ENCODE data around the gene ARHGEF16. TPM values are rescaled to one million over a fixed set of nuclear protein-coding genes. Genes with fewer than 3 reads are reported as not detected.
A peak's percentile ranks its signal among the peaks of the same experiment; 100 is the strongest.

Gene ARHGEF16
- total RNA-seq, 1 experiment from 2014 or later = 10.1 TPM

DNA sequence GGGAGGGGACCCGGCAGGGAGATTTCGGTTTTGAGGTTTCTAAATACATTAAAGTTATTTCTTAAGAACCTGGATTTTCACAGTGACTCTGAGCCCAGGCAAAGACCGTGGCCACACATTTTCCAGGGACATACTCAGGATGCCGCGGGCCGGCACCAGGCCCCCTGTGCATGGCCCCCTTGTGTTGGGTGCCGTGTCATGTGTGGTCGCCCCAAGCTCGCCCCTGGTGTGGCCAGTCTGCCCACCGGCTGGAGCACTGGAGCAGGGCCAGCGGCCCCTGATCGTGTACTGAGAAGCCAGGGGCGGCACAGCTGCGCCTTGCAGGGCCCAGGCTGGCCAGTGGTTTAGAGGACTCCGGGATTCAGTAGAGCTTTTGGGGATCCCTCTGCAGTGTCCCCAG lies 26.6 kb downstream of the ARHGEF16 start:
- ChIA-PET CTCF (interaction anchor here (2.7 kb wide), 1 partner anchor 28 kb away, joined by 27 read pairs; no protein-coding TSS in a partner anchor), POLR2A (no interaction called here)
- no peak for TF ChIP-seq CTCF (IDR thresholded peaks at IDR 0.05)
- H3K4me3 ChIP-seq (ENCODE audit: low read depth in 2 of 2, low read length in 2 of 2) = no peak overlapping the region
- in situ Hi-C loops (cut with HindIII; ENCODE audit: low pct_unique_long_range_greater_than_20kb, low sequenced_read_pairs) (no loop called here), intact Hi-C loops (cut with micrococcal nuclease; ENCODE audit: unreplicated experiment) (no loop called here)
- H3K9me3 ChIP-seq (ENCODE audit: control insufficient read depth, insufficient read depth, low read depth, low read length) = no peaks in the 10 kb centered on the region
- H3K36me3 ChIP-seq (ENCODE audit: control insufficient read depth, insufficient read depth, low read length) = no peaks in the 10 kb centered on the region
- no peaks in the 10 kb centered on the region for H3K27me3 ChIP-seq (ENCODE audit: control insufficient read depth, insufficient read depth, low read length)
- H3K4me1 ChIP-seq (ENCODE audit: control insufficient read depth, insufficient read depth, low read length) = peaks cover 17% of the 10 kb centered on the region
- no TSS peak for BruUV-seq (replicated peaks)
- DNase-seq (ENCODE audit: low read depth, low spot score) (no peak), ATAC-seq (no peak)
- H3K27ac ChIP-seq (ENCODE audit: low read length) = no peak overlapping the region

DNA sequence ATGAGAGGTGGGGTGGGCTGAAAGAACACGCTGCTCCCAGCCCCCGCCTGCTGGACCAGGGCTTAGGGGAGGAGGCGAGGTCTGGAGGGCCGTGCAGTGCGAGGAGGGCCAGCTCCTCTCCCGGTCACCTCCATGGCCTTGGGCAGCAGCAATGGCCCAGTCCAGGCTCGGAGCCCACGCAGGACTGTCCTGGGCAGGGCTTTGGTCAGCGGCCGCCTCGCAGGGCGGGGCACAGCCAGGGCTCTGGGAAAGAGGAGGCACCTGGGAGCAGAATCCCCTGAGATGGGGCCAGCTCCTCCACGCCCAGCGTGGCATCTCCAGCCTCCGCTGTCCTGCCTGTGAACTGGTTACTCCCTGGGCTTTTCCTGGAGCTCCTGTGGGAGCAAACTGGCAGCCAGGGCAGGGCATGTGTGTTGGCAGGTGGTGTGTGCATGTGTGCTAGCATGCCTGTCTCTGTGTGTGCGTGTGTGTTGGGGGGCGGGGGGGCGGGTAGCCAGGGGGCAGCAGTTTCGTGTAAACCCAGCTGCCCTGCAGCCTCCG lies 27.4 kb downstream of the ARHGEF16 start:
- no TSS peak for BruUV-seq (replicated peaks)
- Histone ChIP-seq H3K4me1 (ENCODE audit: control insufficient read depth, insufficient read depth, low read length) (peaks cover 14% of the 10 kb centered on the region), H3K9me3 (ENCODE audit: control insufficient read depth, insufficient read depth, low read depth, low read length) (no peaks in the 10 kb centered on the region), H3K4me3 (ENCODE audit: low read depth in 2 of 2, low read length in 2 of 2) (no peak overlapping the region), H3K27me3 (ENCODE audit: control insufficient read depth, insufficient read depth, low read length) (no peaks in the 10 kb centered on the region), H3K36me3 (ENCODE audit: control insufficient read depth, insufficient read depth, low read length) (no peaks in the 10 kb centered on the region), H3K27ac (ENCODE audit: low read length) (no peak overlapping the region)
- ChIA-PET CTCF (interaction anchor here (0.6 to 2.7 kb wide), 4 partner anchors 10 to 32 kb away, joined by 3 to 27 read pairs (median 4); no protein-coding TSS in a partner anchor), POLR2A (no interaction called here)
- TF ChIP-seq, protein P1, sequence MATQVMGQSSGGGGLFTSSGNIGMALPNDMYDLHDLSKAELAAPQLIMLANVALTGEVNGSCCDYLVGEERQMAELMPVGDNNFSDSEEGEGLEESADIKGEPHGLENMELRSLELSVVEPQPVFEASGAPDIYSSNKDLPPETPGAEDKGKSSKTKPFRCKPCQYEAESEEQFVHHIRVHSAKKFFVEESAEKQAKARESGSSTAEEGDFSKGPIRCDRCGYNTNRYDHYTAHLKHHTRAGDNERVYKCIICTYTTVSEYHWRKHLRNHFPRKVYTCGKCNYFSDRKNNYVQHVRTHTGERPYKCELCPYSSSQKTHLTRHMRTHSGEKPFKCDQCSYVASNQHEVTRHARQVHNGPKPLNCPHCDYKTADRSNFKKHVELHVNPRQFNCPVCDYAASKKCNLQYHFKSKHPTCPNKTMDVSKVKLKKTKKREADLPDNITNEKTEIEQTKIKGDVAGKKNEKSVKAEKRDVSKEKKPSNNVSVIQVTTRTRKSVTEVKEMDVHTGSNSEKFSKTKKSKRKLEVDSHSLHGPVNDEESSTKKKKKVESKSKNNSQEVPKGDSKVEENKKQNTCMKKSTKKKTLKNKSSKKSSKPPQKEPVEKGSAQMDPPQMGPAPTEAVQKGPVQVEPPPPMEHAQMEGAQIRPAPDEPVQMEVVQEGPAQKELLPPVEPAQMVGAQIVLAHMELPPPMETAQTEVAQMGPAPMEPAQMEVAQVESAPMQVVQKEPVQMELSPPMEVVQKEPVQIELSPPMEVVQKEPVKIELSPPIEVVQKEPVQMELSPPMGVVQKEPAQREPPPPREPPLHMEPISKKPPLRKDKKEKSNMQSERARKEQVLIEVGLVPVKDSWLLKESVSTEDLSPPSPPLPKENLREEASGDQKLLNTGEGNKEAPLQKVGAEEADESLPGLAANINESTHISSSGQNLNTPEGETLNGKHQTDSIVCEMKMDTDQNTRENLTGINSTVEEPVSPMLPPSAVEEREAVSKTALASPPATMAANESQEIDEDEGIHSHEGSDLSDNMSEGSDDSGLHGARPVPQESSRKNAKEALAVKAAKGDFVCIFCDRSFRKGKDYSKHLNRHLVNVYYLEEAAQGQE (IDR thresholded peaks at IDR 0.05; ENCODE audit: insufficient read depth in 1 of 2, low read depth in 2 of 2, low read length in 1 of 2) = no peak
- TF ChIP-seq CTCF (IDR thresholded peaks at IDR 0.05) (no peak), POLR2AphosphoS5 (IDR thresholded peaks at IDR 0.05; ENCODE audit: low read depth, low read length) (no peak), SIN3A (IDR thresholded peaks at IDR 0.05; ENCODE audit: borderline replicate concordance, insufficient read depth, low read depth, low read length) (no peak), TCF7L2 (IDR thresholded peaks at IDR 0.05; ENCODE audit: low read depth, low read length) (no peak)
- in situ Hi-C loops (cut with HindIII; ENCODE audit: low pct_unique_long_range_greater_than_20kb, low sequenced_read_pairs) = no loop called here
- DNase-seq (ENCODE audit: low read depth, low spot score) = no peak
- intact Hi-C loops (cut with micrococcal nuclease; ENCODE audit: unreplicated experiment) = no loop called here
- ATAC-seq = peak; percentile 12
